ENCODE data around the gene GGT5.

GGT5 gene

GRCh38 chr22:24200619-24201212 lies 44.2 kb downstream of the GGT5 start:
- no peak for TF ChIP-seq CTCF (IDR thresholded peaks at IDR 0.05; ENCODE audit: low read depth, low read length, missing control alignments)
- H3K4me3 ChIP-seq (ENCODE audit: low read depth, low read length): no peak overlapping the region
- DNase-seq (ENCODE audit: low read depth): peak; percentile 84
- in situ Hi-C loops (cut with HindIII; ENCODE audit: low sequenced_read_pairs): loop anchor here (10.0 kb wide), 1 partner anchor 56 kb away; no protein-coding TSS in a partner anchor

DNA sequence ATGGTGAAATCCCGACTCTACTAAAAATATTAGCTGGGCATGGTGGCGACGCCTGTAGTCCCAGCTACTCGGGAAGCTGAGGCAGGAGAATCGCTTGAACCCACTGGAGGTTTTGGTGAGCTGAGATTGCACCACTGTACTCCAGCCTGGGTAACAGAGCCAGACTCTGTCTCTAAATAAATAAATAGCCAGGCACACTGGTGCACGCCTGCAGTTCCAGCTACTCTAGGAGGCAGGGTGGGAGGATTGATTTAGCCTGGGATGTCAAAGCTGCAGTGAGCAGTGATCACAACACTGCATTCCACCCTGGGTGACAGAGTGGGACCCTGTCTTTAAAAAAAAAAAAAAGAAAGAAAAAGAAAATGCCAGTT lies 46.2 kb downstream of the GGT5 start:
- in situ Hi-C loops (cut with HindIII; ENCODE audit: low sequenced_read_pairs): no loop called here
- H3K4me3 ChIP-seq (ENCODE audit: low read depth, low read length): no peak overlapping the region
- TF ChIP-seq CTCF (IDR thresholded peaks at IDR 0.05; ENCODE audit: low read depth, low read length, missing control alignments): no peak
- DNase-seq (ENCODE audit: low read depth): no peak

DNA sequence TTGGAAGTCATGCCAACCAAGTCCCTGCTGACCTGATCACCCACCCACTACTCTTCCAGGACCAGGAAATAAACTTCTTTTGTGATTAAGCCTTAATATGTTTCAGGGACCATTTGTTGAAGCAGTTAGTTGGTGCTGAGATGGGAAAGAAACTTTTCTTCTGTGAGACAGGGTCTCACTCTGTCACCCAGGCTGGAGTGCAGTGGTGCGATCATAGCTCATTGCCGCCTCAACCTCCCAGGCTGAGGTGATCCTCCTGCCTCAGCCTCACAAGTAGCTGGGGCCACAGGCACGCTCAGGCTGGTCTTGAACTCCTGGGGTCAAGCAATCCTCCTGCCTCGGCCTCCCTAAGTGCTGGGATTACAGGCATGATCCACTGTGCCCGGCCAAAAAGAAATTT lies 53.0 kb downstream of the GGT5 start:
- no peak for DNase-seq (ENCODE audit: low read depth)
- H3K4me3 ChIP-seq (ENCODE audit: low read depth, low read length): no peak overlapping the region
- in situ Hi-C loops (cut with HindIII; ENCODE audit: low sequenced_read_pairs): no loop called here
- no peak for TF ChIP-seq CTCF (IDR thresholded peaks at IDR 0.05; ENCODE audit: low read depth, low read length, missing control alignments)

- peak; percentile 4 for TF ChIP-seq CTCF (IDR thresholded peaks at IDR 0.05; ENCODE audit: low read depth, low read length, missing control alignments)
- DNase-seq (ENCODE audit: low read depth): no peak
- no peak overlapping the region for H3K4me3 ChIP-seq (ENCODE audit: low read depth, low read length)
- in situ Hi-C loops (cut with HindIII; ENCODE audit: low sequenced_read_pairs): no loop called here
Measured at GRCh38 chr22:24191381-24191841, 53.5 kb downstream of the GGT5 start.

- H3K4me3 ChIP-seq (ENCODE audit: low read depth, low read length): no peak overlapping the region
Measured at GRCh38 chr22:24190596-24191208, 54.2 kb downstream of the GGT5 start.

GRCh38 chr22:24190159-24190540 lies 54.7 kb downstream of the GGT5 start:
- in situ Hi-C loops (cut with HindIII; ENCODE audit: low sequenced_read_pairs): no loop called here
- no peak overlapping the region for H3K4me3 ChIP-seq (ENCODE audit: low read depth, low read length)
- no peak for TF ChIP-seq CTCF (IDR thresholded peaks at IDR 0.05; ENCODE audit: low read depth, low read length, missing control alignments)
- DNase-seq (ENCODE audit: low read depth): no peak

More at GRCh38 chr22:24190596-24191208, 54.2 kb downstream of the GGT5 start:
- no peak for DNase-seq (ENCODE audit: low read depth)
- in situ Hi-C loops (cut with HindIII; ENCODE audit: low sequenced_read_pairs): no loop called here
- TF ChIP-seq CTCF (IDR thresholded peaks at IDR 0.05; ENCODE audit: low read depth, low read length, missing control alignments): no peak
